Measurements from ENCODE around the gene NDUFB6. TPM values are rescaled to one million over a fixed set of nuclear protein-coding genes. Genes with fewer than 3 reads are reported as not detected.
A peak's percentile ranks its signal among the peaks of the same experiment; 100 is the strongest.
"Not testable (repeated sequence)": the region's sequence is repeated elsewhere in the genome, so short reads cannot be mapped to it uniquely, and the experiment has no call there.

NDUFB6 gene
- total RNA-seq, 1 donor from 2014 or later: 46.9 TPM

DNA sequence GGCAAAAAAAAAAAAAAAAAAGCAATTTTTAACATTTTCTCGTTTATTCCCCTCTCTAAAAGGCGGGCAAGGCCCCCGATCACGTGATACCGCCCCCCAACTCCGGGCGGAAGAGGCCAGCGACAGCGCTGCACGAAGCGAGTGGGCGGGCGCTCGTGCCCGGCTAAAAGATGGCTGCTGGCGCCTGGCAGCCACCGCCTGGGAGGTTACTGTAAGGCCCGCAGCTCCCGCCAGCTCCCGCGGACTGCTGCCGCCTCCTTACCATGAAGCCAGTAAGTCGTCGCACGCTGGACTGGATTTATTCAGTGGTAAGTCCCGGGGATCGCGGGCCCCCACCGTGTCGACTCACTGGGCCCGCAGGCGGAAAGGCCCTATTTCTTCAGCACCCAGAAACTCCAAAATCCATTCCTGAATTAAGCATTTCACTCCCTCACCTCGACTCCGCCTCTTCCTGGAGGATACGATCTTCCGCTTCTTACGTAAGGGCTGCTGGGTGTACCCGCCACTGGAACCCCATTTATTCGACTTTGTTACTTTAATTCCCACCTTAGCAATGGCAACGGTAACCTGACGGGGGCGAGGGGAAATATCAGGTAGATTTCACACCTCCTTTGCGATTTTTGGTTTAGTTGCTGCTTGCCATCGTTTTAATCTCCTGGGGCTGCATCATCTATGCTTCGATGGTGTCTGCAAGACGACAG lies 20.6 kb downstream of the NDUFB6 start, which contains the start of the genes SMIM27 and TOPORS:
Gene SMIM27, plus strand, starts transcription at position 156 of the 701 bp plus-strand sequence. Its CDS starts 108 bp downstream, at position 264.
Gene TOPORS, minus strand, starts transcription at position 415 of the 701 bp plus-strand sequence. Its CDS starts 150 bp downstream, at position 265.
- Mint-ChIP-seq H3K36me3 (ENCODE audit: low read depth) (peaks cover 19% of the 10 kb centered on the region), H3K4me1 (peaks cover 38% of the 10 kb centered on the region), H3K27ac (peak within 1 kb of the TSS; percentile 100), H3K4me3 (peak within 1 kb of the TSS; percentile 99), H3K27me3 (no peaks in the 10 kb centered on the region), H3K9me3 (no peaks in the 10 kb centered on the region)
- peak; percentile 96 for DNase-seq
- intact Hi-C loops (cut with micrococcal nuclease): loop anchor here (1.0 kb wide), 4 partner anchors 10 to 524 kb away; partner anchors contain the start of genes DNAJA1, NDUFB6 and SMU1

DNA sequence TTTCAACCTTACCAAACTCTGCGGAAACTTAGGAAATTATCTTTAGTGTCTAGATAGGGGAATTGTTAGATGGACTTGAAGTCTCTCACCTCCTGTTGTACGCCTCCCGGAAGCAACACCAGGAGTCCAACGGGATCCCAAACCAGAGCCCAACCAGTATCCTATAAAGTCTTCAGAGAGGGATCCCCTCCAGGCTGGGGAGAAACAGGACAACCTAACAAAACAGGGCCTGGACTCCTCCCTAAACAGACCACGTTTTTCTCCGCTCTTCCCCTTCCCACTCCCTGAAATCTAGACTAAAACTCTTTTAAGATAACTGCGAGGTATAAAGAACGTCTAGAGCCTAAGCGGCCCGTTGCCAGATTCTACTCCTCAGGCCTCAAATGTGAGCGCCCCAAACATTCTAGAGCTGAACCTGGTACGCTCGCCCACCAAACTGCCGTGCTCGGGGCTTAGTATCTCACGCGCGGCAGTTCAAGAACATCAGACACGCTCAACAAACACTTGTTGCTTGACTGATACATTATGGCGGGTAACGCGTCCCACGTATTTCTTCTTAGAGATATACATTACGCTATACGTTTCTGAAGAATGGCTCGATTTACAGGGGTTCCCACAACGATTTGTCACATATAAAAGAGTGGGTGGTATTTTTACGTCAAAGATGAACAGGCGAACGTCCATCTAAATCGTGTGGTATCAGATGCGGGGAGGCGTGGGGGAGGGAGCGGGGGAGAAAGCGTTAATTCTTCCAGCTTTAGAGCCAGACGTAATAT lies 21.5 kb downstream of the NDUFB6 start:
- peaks cover 21% of the 10 kb centered on the region for H3K36me3 Mint-ChIP-seq (ENCODE audit: low read depth)
- no peaks in the 10 kb centered on the region for H3K27me3 Mint-ChIP-seq
- H3K4me3 Mint-ChIP-seq: peak overlapping the region; percentile 99
- peaks cover 40% of the 10 kb centered on the region for H3K4me1 Mint-ChIP-seq
- intact Hi-C loops (cut with micrococcal nuclease): loop anchor here (1.0 kb wide), 6 partner anchors 11 to 525 kb away; partner anchors contain the start of genes DNAJA1, NDUFB6, RIGI and SMU1
- H3K27ac Mint-ChIP-seq: peak overlapping the region; percentile 100
- H3K9me3 Mint-ChIP-seq: no peaks in the 10 kb centered on the region
- peak; percentile 83 for DNase-seq

- Mint-ChIP-seq H3K36me3 (ENCODE audit: low read depth) (peaks cover 20% of the 10 kb centered on the region), H3K27ac (peak overlapping the region; percentile 100), H3K4me3 (peak overlapping the region; percentile 99), H3K9me3 (no peaks in the 10 kb centered on the region), H3K27me3 (no peaks in the 10 kb centered on the region), H3K4me1 (peaks cover 40% of the 10 kb centered on the region)
- intact Hi-C loops (cut with micrococcal nuclease): loop anchor here (1.0 kb wide), 3 partner anchors 24 to 451 kb away; partner anchors contain the start of genes APTX and RIGI
- DNase-seq: peak; percentile 98
Measured at GRCh38 chr9:32550562-32551275, 22.2 kb downstream of the NDUFB6 start.

DNA sequence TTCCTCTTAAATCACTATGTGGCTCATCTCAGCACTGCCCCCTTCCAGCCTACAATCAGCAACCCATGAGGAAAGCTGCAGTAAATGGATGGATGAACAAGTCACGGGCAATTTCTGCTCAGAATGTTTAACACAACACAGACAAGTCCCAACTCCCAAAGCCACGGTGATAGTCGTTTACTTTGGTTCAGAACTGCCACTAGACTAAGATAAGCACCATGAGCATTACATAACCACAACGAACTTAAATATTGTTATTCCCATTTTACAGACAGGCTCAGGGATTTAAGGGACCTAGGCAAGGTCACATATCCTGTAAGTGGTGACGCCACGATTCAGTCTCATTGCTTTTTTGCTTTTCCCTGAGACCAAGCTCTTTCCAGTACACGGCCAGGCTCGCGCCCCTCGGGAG lies 22.8 kb downstream of the NDUFB6 start:
- Mint-ChIP-seq H3K4me1 (peaks cover 40% of the 10 kb centered on the region), H3K36me3 (ENCODE audit: low read depth) (peaks cover 20% of the 10 kb centered on the region), H3K9me3 (no peaks in the 10 kb centered on the region), H3K4me3 (peak overlapping the region; percentile 99), H3K27me3 (no peaks in the 10 kb centered on the region), H3K27ac (peak overlapping the region; percentile 45)
- intact Hi-C loops (cut with micrococcal nuclease): loop anchor here (1.0 kb wide), 1 partner anchor 451 kb away; the partner anchor contains the start of gene APTX
- peak; percentile 65 for DNase-seq

DNA sequence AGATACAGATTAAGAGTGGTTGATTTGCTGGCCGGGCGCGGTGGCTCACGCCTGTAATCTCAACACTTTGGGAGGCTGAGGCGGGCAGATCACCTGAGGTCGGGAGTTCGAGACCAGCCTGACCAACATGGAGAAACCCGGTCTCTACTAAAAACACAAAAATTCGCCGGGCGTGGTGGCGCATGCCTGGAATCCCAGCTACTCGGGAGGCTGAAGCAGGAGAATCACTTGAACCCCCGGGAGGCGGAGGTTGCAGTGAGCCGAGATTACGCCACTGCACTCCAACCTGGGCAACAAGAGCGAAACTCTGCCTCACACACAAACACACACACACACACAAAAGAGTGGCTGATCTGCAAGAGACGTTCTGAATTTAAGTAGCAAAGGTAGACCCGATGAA lies 24.7 kb downstream of the NDUFB6 start:
- Mint-ChIP-seq H3K4me3 (peak overlapping the region; percentile 21), H3K36me3 (ENCODE audit: low read depth) (peaks cover 27% of the 10 kb centered on the region), H3K4me1 (peaks cover 34% of the 10 kb centered on the region)
- intact Hi-C loops (cut with micrococcal nuclease); H3K27ac Mint-ChIP-seq; H3K9me3 Mint-ChIP-seq; DNase-seq; H3K27me3 Mint-ChIP-seq: not testable (repeated sequence)

GRCh38 chr9:32545884-32546283 lies 27.1 kb downstream of the NDUFB6 start:
- intact Hi-C loops (cut with micrococcal nuclease): no loop called here
- Mint-ChIP-seq H3K9me3 (no peaks in the 10 kb centered on the region), H3K27ac (no peak overlapping the region), H3K4me3 (no peak overlapping the region), H3K27me3 (no peaks in the 10 kb centered on the region), H3K4me1 (peaks cover 21% of the 10 kb centered on the region), H3K36me3 (ENCODE audit: low read depth) (peaks cover 27% of the 10 kb centered on the region)
- DNase-seq: no peak

DNA sequence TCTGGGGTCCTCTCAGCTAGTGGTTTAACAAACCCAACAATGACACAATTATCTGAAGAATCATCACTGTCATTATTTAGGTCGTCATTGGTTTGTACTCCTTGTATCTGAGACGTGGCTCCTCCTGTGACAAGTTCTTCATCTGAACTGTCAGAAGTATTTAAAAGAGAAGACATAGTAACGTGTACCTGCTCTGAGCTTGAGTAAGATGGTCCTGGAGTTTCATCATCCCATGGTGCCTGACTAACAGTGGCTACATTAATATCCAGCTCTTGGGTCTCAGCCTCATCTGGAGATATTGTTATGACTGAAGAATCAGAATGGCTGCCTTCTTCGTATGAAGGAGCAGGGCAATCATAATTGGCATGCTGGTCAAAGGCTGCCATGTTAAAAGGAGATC lies 29.9 kb downstream of the NDUFB6 start:
- H3K36me3 Mint-ChIP-seq (ENCODE audit: low read depth): peaks cover 22% of the 10 kb centered on the region
- no peak overlapping the region for H3K27ac Mint-ChIP-seq
- H3K4me1 Mint-ChIP-seq: peaks cover 2% of the 10 kb centered on the region
- intact Hi-C loops (cut with micrococcal nuclease): no loop called here
- no peaks in the 10 kb centered on the region for H3K27me3 Mint-ChIP-seq
- DNase-seq: no peak
- no peaks in the 10 kb centered on the region for H3K9me3 Mint-ChIP-seq
- H3K4me3 Mint-ChIP-seq: no peak overlapping the region

DNA sequence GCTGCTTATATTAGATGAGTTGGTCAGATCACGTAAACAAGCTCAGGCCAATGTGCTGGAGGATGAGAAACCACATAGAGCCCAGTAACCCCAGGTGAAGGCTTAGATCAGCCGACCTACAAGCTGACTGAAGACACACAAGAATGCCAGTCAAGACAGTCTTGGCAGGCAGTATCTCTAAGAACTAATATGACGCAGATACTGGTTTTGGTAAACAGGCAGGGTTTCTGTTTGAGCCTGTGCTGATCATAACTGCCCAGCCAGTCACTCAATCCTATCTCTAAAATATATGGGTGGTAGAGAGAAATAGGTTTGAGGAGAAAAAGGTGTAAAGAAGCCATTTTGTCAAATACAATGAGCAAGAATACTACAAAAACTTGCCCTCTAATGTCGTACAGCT lies 39.1 kb downstream of the NDUFB6 start:
- H3K36me3 Mint-ChIP-seq (ENCODE audit: low read depth): peaks cover 16% of the 10 kb centered on the region
- H3K27me3 Mint-ChIP-seq: no peaks in the 10 kb centered on the region
- H3K4me1 Mint-ChIP-seq: no peaks in the 10 kb centered on the region
- intact Hi-C loops (cut with micrococcal nuclease): no loop called here
- DNase-seq: no peak
- H3K4me3 Mint-ChIP-seq: no peak overlapping the region
- H3K9me3 Mint-ChIP-seq: no peaks in the 10 kb centered on the region
- no peak overlapping the region for H3K27ac Mint-ChIP-seq

- H3K27ac Mint-ChIP-seq: no peak overlapping the region
- no peak overlapping the region for H3K4me3 Mint-ChIP-seq
- intact Hi-C loops (cut with micrococcal nuclease): no loop called here
- H3K36me3 Mint-ChIP-seq (ENCODE audit: low read depth): peaks cover 16% of the 10 kb centered on the region
- no peaks in the 10 kb centered on the region for H3K4me1 Mint-ChIP-seq
- DNase-seq: no peak
- no peaks in the 10 kb centered on the region for H3K27me3 Mint-ChIP-seq
- no peaks in the 10 kb centered on the region for H3K9me3 Mint-ChIP-seq
Measured at GRCh38 chr9:32533336-32533735, 39.6 kb downstream of the NDUFB6 start.

DNA sequence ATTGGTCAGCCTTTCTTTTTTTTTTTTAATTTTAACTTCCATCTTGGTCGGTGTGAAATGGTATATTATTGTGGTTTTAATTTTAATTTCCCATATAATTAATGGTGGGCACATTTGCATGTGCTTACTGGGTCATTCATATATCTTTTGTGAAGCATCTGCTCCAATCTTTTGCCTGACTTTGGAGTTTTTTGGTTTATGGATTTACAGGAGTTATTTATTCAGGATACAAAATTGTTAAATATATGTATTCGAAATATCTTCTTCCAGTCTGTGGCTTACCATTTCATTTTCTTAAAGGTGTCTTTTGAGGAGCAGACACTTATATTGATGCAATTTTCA lies 46.3 kb downstream of the NDUFB6 start:
- peaks cover 39% of the 10 kb centered on the region for H3K4me1 Mint-ChIP-seq
- intact Hi-C loops (cut with micrococcal nuclease): loop anchor here (1.0 kb wide), 3 partner anchors 25 to 147 kb away; no protein-coding TSS in a partner anchor
- H3K9me3 Mint-ChIP-seq: no peaks in the 10 kb centered on the region
- peaks cover 24% of the 10 kb centered on the region for H3K36me3 Mint-ChIP-seq (ENCODE audit: low read depth)
- no peaks in the 10 kb centered on the region for H3K27me3 Mint-ChIP-seq
- H3K27ac Mint-ChIP-seq: peak overlapping the region; percentile 80
- no peak for DNase-seq
- peak overlapping the region; percentile 94 for H3K4me3 Mint-ChIP-seq

DNA sequence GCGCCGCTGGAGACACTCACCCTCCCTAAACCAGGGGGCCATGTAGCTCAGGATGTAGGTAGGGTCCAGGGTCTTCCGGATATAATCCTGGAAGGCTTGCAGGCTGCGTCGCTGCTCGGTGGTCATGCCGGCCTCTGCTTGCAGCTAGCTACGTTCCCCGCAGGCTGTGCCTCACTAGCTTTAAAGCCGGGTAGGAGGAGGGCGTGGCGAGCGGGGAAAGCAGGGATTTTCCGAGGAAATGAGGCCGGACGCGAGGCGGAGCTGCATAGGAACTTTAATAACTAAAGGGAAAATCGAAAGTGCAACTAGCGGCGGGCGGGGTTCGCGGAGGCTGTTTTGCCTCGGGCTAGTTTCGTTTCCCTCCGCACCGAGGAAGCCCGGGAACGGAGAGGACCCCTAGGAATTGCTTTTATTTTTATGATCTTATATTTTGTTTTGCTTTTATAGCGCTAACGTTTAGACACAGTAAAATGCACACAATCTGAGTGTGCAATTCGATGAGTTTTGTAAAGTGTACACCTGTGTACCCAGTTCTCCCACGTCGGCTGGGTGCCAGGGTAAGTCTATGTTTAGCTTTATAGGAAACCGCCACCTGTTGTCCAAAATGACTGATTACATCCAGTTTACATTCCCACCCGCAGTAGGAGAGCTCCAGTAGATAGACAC lies 46.8 kb downstream of the NDUFB6 start, which contains the start of gene RIGI:
Gene RIGI, minus strand, starts transcription at position 156 of the 666 bp plus-strand sequence. Its CDS starts 30 bp downstream, at position 126.
- Mint-ChIP-seq H3K4me1 (peaks cover 39% of the 10 kb centered on the region), H3K27me3 (no peaks in the 10 kb centered on the region)

GRCh38 chr9:32525709-32526030 lies 47.3 kb downstream of the NDUFB6 start:
- Mint-ChIP-seq H3K4me3 (peak overlapping the region; percentile 94), H3K4me1 (peaks cover 39% of the 10 kb centered on the region), H3K27me3 (no peaks in the 10 kb centered on the region), H3K27ac (peak overlapping the region; percentile 80), H3K36me3 (ENCODE audit: low read depth) (peaks cover 26% of the 10 kb centered on the region), H3K9me3 (no peaks in the 10 kb centered on the region)
- no peak for DNase-seq
- intact Hi-C loops (cut with micrococcal nuclease): loop anchor here (1.0 kb wide), 5 partner anchors 9 to 146 kb away; partner anchors contain the start of gene ACO1

More for the DNA sequence above, 46.8 kb downstream of the NDUFB6 start, which contains the start of gene RIGI:
- H3K27ac Mint-ChIP-seq: peak within 1 kb of the TSS; percentile 80
- H3K9me3 Mint-ChIP-seq: no peaks in the 10 kb centered on the region
- intact Hi-C loops (cut with micrococcal nuclease): loop anchor here (1.0 kb wide), 3 partner anchors 25 to 147 kb away; no protein-coding TSS in a partner anchor
- H3K36me3 Mint-ChIP-seq (ENCODE audit: low read depth): peaks cover 29% of the 10 kb centered on the region
- H3K4me3 Mint-ChIP-seq: peak within 1 kb of the TSS; percentile 94
- DNase-seq: peak; percentile 96

Data from activated CD4-positive, alpha-beta T cell treated with anti-CD3 and anti-CD28 coated beads, Interleukin-2, amount 10 ng/mL, durations not matched to agents 24 days and 14 days (primary cell).